ENCODE data around the gene ADGRG6. TPM values are rescaled to one million over a fixed set of nuclear protein-coding genes. Genes with fewer than 3 reads are reported as not detected.

The ADGRG6 gene
- total RNA-seq, 2 donors from 2014 or later: 1.0 to 2.7 TPM

- no peak for ATAC-seq
- Mint-ChIP-seq H3K36me3 (peaks cover 0 to 4% of the 10 kb centered on the region in 2 donors), H3K27ac (no peak overlapping the region), H3K9me3 (peaks cover 0 to 9% of the 10 kb centered on the region in 2 donors)
- DNase-seq (ENCODE audit: low spot score in 2 of 2): no peak
These were observed 17.4 kb upstream of the ADGRG6 start for GRCh38 chr6:142284419-142284818.

- H3K27ac Mint-ChIP-seq: no peak overlapping the region
These were observed 16.3 kb upstream of the ADGRG6 start for GRCh38 chr6:142285235-142286087.

GRCh38 chr6:142286088-142286409 lies 15.8 kb upstream of the ADGRG6 start:
- no peak overlapping the region for H3K27ac Mint-ChIP-seq
- no peak for DNase-seq (ENCODE audit: low spot score in 2 of 2)
- peaks cover 0 to 4% of the 10 kb centered on the region in 2 donors for H3K36me3 Mint-ChIP-seq
- ATAC-seq: no peak
- H3K9me3 Mint-ChIP-seq: peaks cover 0 to 8% of the 10 kb centered on the region in 2 donors

More at GRCh38 chr6:142285235-142286087, 16.3 kb upstream of the ADGRG6 start:
- Mint-ChIP-seq H3K36me3 (peaks cover 0 to 4% of the 10 kb centered on the region in 2 donors), H3K9me3 (peaks cover 0 to 9% of the 10 kb centered on the region in 2 donors)
- ATAC-seq (no peak), DNase-seq (ENCODE audit: low spot score in 2 of 2) (no peak)

- DNase-seq (ENCODE audit: low spot score in 2 of 2) (no peak), ATAC-seq (no peak)
- Mint-ChIP-seq H3K9me3 (no peaks in the 10 kb centered on the region), H3K36me3 (no peaks in the 10 kb centered on the region), H3K27ac (no peak overlapping the region)
These were observed 12.1 kb upstream of the ADGRG6 start for GRCh38 chr6:142289687-142290086.

GRCh38 chr6:142290851-142291250 lies 11.0 kb upstream of the ADGRG6 start:
- Mint-ChIP-seq H3K27ac (no peak overlapping the region), H3K9me3 (no peaks in the 10 kb centered on the region), H3K36me3 (no peaks in the 10 kb centered on the region)
- DNase-seq (ENCODE audit: low spot score in 2 of 2): no peak
- no peak for ATAC-seq

GRCh38 chr6:142291512-142291911 lies 10.3 kb upstream of the ADGRG6 start:
- Mint-ChIP-seq H3K27ac (no peak overlapping the region), H3K9me3 (no peaks in the 10 kb centered on the region), H3K36me3 (no peaks in the 10 kb centered on the region)
- DNase-seq (ENCODE audit: low spot score in 2 of 2) (no peak), ATAC-seq (no peak)

GRCh38 chr6:142292166-142292924 lies 9.5 kb upstream of the ADGRG6 start:
- H3K36me3 Mint-ChIP-seq: no peaks in the 10 kb centered on the region
- H3K9me3 Mint-ChIP-seq: no peaks in the 10 kb centered on the region
- H3K27ac Mint-ChIP-seq: no peak overlapping the region
- ATAC-seq (no peak), DNase-seq (ENCODE audit: low spot score in 2 of 2) (no peak)

GRCh38 chr6:142293121-142293520 lies 8.7 kb upstream of the ADGRG6 start:
- Mint-ChIP-seq H3K36me3 (no peaks in the 10 kb centered on the region), H3K27ac (no peak overlapping the region), H3K9me3 (no peaks in the 10 kb centered on the region)
- ATAC-seq: no peak
- DNase-seq (ENCODE audit: low spot score in 2 of 2): no peak

- Mint-ChIP-seq H3K36me3 (no peaks in the 10 kb centered on the region), H3K27ac (no peak overlapping the region), H3K9me3 (no peaks in the 10 kb centered on the region)
- ATAC-seq (no peak), DNase-seq (ENCODE audit: low spot score in 2 of 2) (no peak)
These were observed 7.1 kb upstream of the ADGRG6 start for GRCh38 chr6:142294679-142295078.

GRCh38 chr6:142296975-142297604 lies 4.7 kb upstream of the ADGRG6 start:
- DNase-seq (ENCODE audit: low spot score in 2 of 2) (no peak), ATAC-seq (no peak)
- no peaks in the 10 kb centered on the region for H3K9me3 Mint-ChIP-seq
- H3K27ac Mint-ChIP-seq: no peak overlapping the region
- H3K36me3 Mint-ChIP-seq: peaks cover 0 to 5% of the 10 kb centered on the region in 2 donors

- ATAC-seq (no peak), DNase-seq (ENCODE audit: low spot score in 2 of 2) (no peak)
- Mint-ChIP-seq H3K9me3 (no peaks in the 10 kb centered on the region), H3K27ac (no peak overlapping the region), H3K36me3 (peaks cover 0 to 5% of the 10 kb centered on the region in 2 donors)
These were observed 4.2 kb upstream of the ADGRG6 start for GRCh38 chr6:142297605-142297995.

GRCh38 chr6:142297996-142298753 lies 3.6 kb upstream of the ADGRG6 start:
- no peaks in the 10 kb centered on the region for H3K9me3 Mint-ChIP-seq
- ATAC-seq: no peak
- no peak for DNase-seq (ENCODE audit: low spot score in 2 of 2)

GRCh38 chr6:142300302-142300701 lies 1.5 kb upstream of the ADGRG6 start:
- Mint-ChIP-seq H3K36me3 (peaks cover 0 to 5% of the 10 kb centered on the region in 2 donors), H3K27ac (no peak overlapping the region), H3K9me3 (no peaks in the 10 kb centered on the region)
- DNase-seq (ENCODE audit: low spot score in 2 of 2) (no peak), ATAC-seq (no peak)

More at GRCh38 chr6:142297996-142298753, 3.6 kb upstream of the ADGRG6 start:
- no peak overlapping the region for H3K27ac Mint-ChIP-seq
- peaks cover 0 to 5% of the 10 kb centered on the region in 2 donors for H3K36me3 Mint-ChIP-seq

- Mint-ChIP-seq H3K27ac (no peak overlapping the region), H3K9me3 (no peaks in the 10 kb centered on the region), H3K36me3 (peaks cover 0 to 5% of the 10 kb centered on the region in 2 donors)
- DNase-seq (ENCODE audit: low spot score in 2 of 2) (no peak), ATAC-seq (no peak)
These were observed 803 bp upstream of the ADGRG6 start for GRCh38 chr6:142300758-142301650.

GRCh38 chr6:142302421-142303175 lies 791 bp downstream of the ADGRG6 start:
- Mint-ChIP-seq H3K9me3 (no peaks in the 10 kb centered on the region), H3K36me3 (peaks cover 0 to 5% of the 10 kb centered on the region in 2 donors), H3K27ac (no peak overlapping the region)
- DNase-seq (ENCODE audit: low spot score in 2 of 2): no peak
- peak in 1 of 2 donors; percentile 10 for ATAC-seq
